Measurements from ENCODE around the gene MMP7. TPM values are rescaled to one million over a fixed set of nuclear protein-coding genes. Genes with fewer than 3 reads are reported as not detected.
"Not testable (repeated sequence)": the region's sequence is repeated elsewhere in the genome, so short reads cannot be mapped to it uniquely, and the experiment has no call there.

Gene MMP7
- total RNA-seq, 2 donors from 2014 or later: 54.5 to 105 TPM

GRCh38 chr11:102510439-102511135, 20.0 kb downstream of the MMP7 start:
- ATAC-seq (no peak), DNase-seq (no peak)
- TF ChIP-seq POLR2A (IDR thresholded peaks at IDR 0.05) (no peak), CTCF (IDR thresholded peaks at IDR 0.05) (no peak)
- no peaks in the 10 kb centered on the region for H3K4me1 ChIP-seq
- no peak overlapping the region for H3K27ac ChIP-seq
- H3K27me3 ChIP-seq: no peaks in the 10 kb centered on the region
- no peaks in the 10 kb centered on the region for H3K9me3 ChIP-seq
- no peaks in the 10 kb centered on the region for H3K36me3 ChIP-seq (replicated peaks in 1 of 2; ENCODE audit: insufficient read depth in 1 of 2, low read depth in 2 of 2)
- H3K4me3 ChIP-seq: no peak overlapping the region
- intact Hi-C loops (cut with DNase I): no loop called here
- 61 to 68% methylated on average over 5 of the region's 5 CpGs for WGBS, 2 donors

DNA sequence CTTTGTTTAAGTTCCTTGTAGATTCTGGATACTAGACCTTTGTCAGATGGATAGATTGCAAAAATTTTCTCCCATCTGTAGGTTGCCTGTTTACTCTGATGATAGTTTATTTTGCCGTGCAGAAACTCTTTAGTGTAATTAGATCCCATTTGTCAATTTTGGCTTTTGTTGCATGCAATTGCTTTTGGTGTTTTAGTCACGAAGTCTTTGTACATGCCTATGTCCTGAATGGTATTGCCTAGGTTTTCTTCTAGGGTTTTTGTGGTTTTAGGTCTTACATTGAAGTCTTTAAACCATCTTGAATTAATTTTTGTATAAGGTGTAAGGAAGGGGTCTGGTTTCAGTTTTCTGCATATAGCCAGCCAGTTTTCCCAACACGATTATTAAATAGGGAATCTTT, 27.7 kb downstream of the MMP7 start:
- WGBS, 2 donors: 83 to 88% methylated on average over 3 of the region's 3 CpGs
- H3K9me3 ChIP-seq; ATAC-seq; H3K27ac ChIP-seq; DNase-seq; H3K4me1 ChIP-seq; H3K27me3 ChIP-seq; H3K4me3 ChIP-seq; H3K36me3 ChIP-seq (replicated peaks in 1 of 2; ENCODE audit: insufficient read depth in 1 of 2, low read depth in 2 of 2); intact Hi-C loops (cut with DNase I): not testable (repeated sequence)

GRCh38 chr11:102500829-102501228, 29.7 kb downstream of the MMP7 start:
- no peaks in the 10 kb centered on the region for H3K27me3 ChIP-seq
- no peak overlapping the region for H3K4me3 ChIP-seq
- H3K9me3 ChIP-seq: no peaks in the 10 kb centered on the region
- H3K4me1 ChIP-seq: no peaks in the 10 kb centered on the region
- no peak overlapping the region for H3K27ac ChIP-seq
- TF ChIP-seq POLR2A (IDR thresholded peaks at IDR 0.05) (no peak), CTCF (IDR thresholded peaks at IDR 0.05) (no peak)
- H3K36me3 ChIP-seq (replicated peaks in 1 of 2; ENCODE audit: insufficient read depth in 1 of 2, low read depth in 2 of 2): no peaks in the 10 kb centered on the region
- no peak for DNase-seq
- no peak for ATAC-seq
- intact Hi-C loops (cut with DNase I): no loop called here
- 57 to 74% methylated on average over 2 of the region's 2 CpGs for WGBS, 2 donors

DNA sequence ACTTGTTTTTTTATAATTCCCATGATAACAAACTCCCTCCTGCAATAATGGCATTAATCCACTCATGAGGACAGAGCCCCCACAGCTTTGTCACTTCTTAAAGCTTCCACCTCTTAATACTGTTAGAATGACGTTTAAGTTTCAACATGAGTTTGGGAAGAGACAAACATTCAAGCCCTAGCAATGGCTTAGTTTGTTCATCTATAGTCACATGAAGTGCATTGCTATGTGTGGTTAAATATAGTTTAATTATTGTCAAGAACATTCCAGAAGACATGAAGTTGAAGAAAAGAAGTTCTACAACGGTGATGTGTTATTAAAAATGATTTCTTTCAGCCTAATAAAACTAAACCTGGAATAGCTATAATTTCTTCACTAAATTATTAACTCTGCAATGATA, 30.6 kb downstream of the MMP7 start:
- no peak for TF ChIP-seq CTCF (IDR thresholded peaks at IDR 0.05)
- TF ChIP-seq POLR2A (IDR thresholded peaks at IDR 0.05): no peak
- no peaks in the 10 kb centered on the region for H3K36me3 ChIP-seq (replicated peaks in 1 of 2; ENCODE audit: insufficient read depth in 1 of 2, low read depth in 2 of 2)

DNA sequence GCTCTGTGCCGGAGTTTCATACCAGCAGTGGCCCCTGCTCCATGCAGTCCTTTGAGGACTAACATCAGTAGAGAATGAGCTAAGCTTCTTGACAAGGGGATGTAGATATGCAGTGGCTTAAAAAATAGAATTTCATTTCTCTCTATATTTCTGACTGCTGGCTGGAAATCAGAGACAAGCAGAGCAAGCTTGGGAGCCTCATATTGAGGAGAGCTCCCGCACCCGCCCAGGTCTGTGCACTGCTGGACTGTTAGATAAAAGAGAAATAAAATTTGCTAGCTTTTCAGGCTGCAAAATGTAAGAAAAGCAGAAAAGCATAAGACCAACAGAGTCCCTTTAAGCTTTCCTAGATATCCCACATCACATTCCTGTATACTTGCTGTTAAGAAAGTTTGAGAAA, 31.4 kb downstream of the MMP7 start:
- Histone ChIP-seq H3K4me3 (no peak overlapping the region), H3K4me1 (peaks cover 5% of the 10 kb centered on the region), H3K27ac (no peak overlapping the region), H3K36me3 (replicated peaks in 1 of 2; ENCODE audit: insufficient read depth in 1 of 2, low read depth in 2 of 2) (no peaks in the 10 kb centered on the region), H3K27me3 (no peaks in the 10 kb centered on the region), H3K9me3 (no peaks in the 10 kb centered on the region)
- WGBS, 2 donors: 84 to 89% methylated on average over 3 of the region's 3 CpGs
- no peak for TF ChIP-seq POLR2A (IDR thresholded peaks at IDR 0.05)
- TF ChIP-seq CTCF (IDR thresholded peaks at IDR 0.05): no peak
- DNase-seq (no peak), ATAC-seq (no peak)
- intact Hi-C loops (cut with DNase I): loop anchor here (5.0 to 10.0 kb wide), 2 partner anchors 104 to 162 kb away; no protein-coding TSS in a partner anchor

More for the DNA sequence above, 30.6 kb downstream of the MMP7 start:
- H3K4me1 ChIP-seq: no peaks in the 10 kb centered on the region
- no peaks in the 10 kb centered on the region for H3K9me3 ChIP-seq
- H3K27ac ChIP-seq: no peak overlapping the region
- intact Hi-C loops (cut with DNase I): loop anchor here (5.0 to 10.0 kb wide), 2 partner anchors 105 to 163 kb away; no protein-coding TSS in a partner anchor
- no peak for ATAC-seq
- no peaks in the 10 kb centered on the region for H3K27me3 ChIP-seq
- DNase-seq: no peak
- 16 to 35% methylated on average over 2 of the region's 2 CpGs for WGBS, 2 donors
- no peak overlapping the region for H3K4me3 ChIP-seq
